HepG2 (cell line): ENCODE measurements around the gene ACSM5. TPM values are rescaled to one million over a fixed set of nuclear protein-coding genes. Genes with fewer than 3 reads are reported as not detected.
A peak's percentile ranks its signal among the peaks of the same experiment; 100 is the strongest.

Source experiments
- CBFB ChIP-seq: sonication (generic); formaldehyde crosslinking; IDR thresholded peaks from 2 replicates; pipeline ENCODE4 v1.4.0; 2020; ENCODE audit warnings: missing genetic modification reagents
- DMAP1 ChIP-seq: IDR thresholded peaks from 2 replicates; pipeline ENCODE4 v1.6.1; 2016
- GFI1 ChIP-seq: sonication (generic); formaldehyde crosslinking; IDR thresholded peaks from 2 replicates; pipeline ENCODE4 v1.5.0; 2020; ENCODE audit warnings: missing genetic modification reagents, mild to moderate bottlenecking, borderline replicate concordance
- JUN ChIP-seq: sonication (generic); formaldehyde crosslinking; IDR thresholded peaks from 2 replicates; pipeline ENCODE4 v1.4.0; 2020; ENCODE audit warnings: mild to moderate bottlenecking, missing genetic modification reagents
- MED8 ChIP-seq: sonication (generic); formaldehyde crosslinking; IDR thresholded peaks from 2 replicates; pipeline ENCODE4 v1.8.1; 2023; ENCODE audit warnings: mild to moderate bottlenecking, missing genetic modification reagents; ENCODE audit not compliant: insufficient replicate concordance
- MYNN ChIP-seq: sonication (generic); formaldehyde crosslinking; IDR thresholded peaks from 2 replicates; pipeline ENCODE4 v1.4.0; 2020; ENCODE audit warnings: mild to moderate bottlenecking, low read depth, missing genetic modification reagents
- RBFOX2 ChIP-seq: fragments of 200-400 bp; formaldehyde crosslinking; IDR thresholded peaks from 2 replicates; pipeline ENCODE4 v1.6.1; 2017; ENCODE audit warnings: low read depth, mild to moderate bottlenecking, low read length
- SALL1 ChIP-seq: sonication (generic); formaldehyde crosslinking; IDR thresholded peaks from 2 replicates; pipeline ENCODE4 v1.8.0; 2022; ENCODE audit warnings: mild to moderate bottlenecking, missing genetic modification reagents
- TAF1 ChIP-seq: sonication (generic); formaldehyde crosslinking; IDR thresholded peaks from 2 replicates; pipeline ENCODE4 v1.4.0; 2020; ENCODE audit warnings: missing genetic modification reagents
- ZKSCAN5 ChIP-seq: sonication (generic); formaldehyde crosslinking; IDR thresholded peaks from 2 replicates; pipeline ENCODE4 v1.5.1; 2020; ENCODE audit warnings: mild to moderate bottlenecking, missing genetic modification reagents
- ZNF709 ChIP-seq: sonication (generic); formaldehyde crosslinking; IDR thresholded peaks from 2 replicates; pipeline ENCODE4 v1.5.0; 2020; ENCODE audit warnings: mild to moderate bottlenecking, missing genetic modification reagents
- polyA plus RNA-seq, 8 experiments: library from polyadenylated mRNA; depleted of rRNA in 3 of 8; stranded (reverse) in 7 of 8; unstranded in 1 of 8; fragments of >200 nt; fragmentation: Illumina TruSeq in 4 of 8; extraction: Trizol in 4 of 8; gene quantifications; 2 replicates each; pipeline versions ENCODE4 v1.2.1 to v1.2.3, GENCODE V29; 2011 to 2016; ENCODE audit warnings: low read depth in 4 of 8, missing spikeins in 1 of 8, mixed read lengths in 1 of 8; ENCODE audit not compliant: insufficient read depth in 1 of 8
- total RNA-seq, 5 experiments: library from RNA; depleted of rRNA; stranded (reverse); fragments of >200 nt; fragmentation: Illumina TruSeq; extraction: Trizol; gene quantifications; 2 replicates each; pipeline ENCODE4 v1.2.3, GENCODE V29; 2016; ENCODE audit warnings: low read depth in 1 of 5
- TF ChIP-seq, protein P1 (sequence below): sonication (generic); formaldehyde crosslinking; IDR thresholded peaks from 2 replicates; pipeline ENCODE4 v1.4.0; 2020; ENCODE audit warnings: low read depth, mild to moderate bottlenecking, missing genetic modification reagents
- TF ChIP-seq, protein P2 (sequence below): sonication (generic); formaldehyde crosslinking; IDR thresholded peaks from 2 replicates; pipeline ENCODE4 v1.5.0; 2020; ENCODE audit warnings: missing genetic modification reagents
- TF ChIP-seq, protein P3 (sequence below): sonication (generic); formaldehyde crosslinking; IDR thresholded peaks from 2 replicates; pipeline ENCODE4 v1.4.0; 2020; ENCODE audit warnings: missing genetic modification reagents
- TF ChIP-seq, protein P4 (sequence below): sonication (generic); formaldehyde crosslinking; IDR thresholded peaks from 2 replicates; pipeline ENCODE4 v1.9.0; 2021; ENCODE audit warnings: missing genetic modification reagents, mild to moderate bottlenecking, borderline replicate concordance
- TF ChIP-seq, protein P5 (sequence below): sonication (generic); formaldehyde crosslinking; IDR thresholded peaks from 2 replicates; pipeline ENCODE4 v1.4.0; 2020; ENCODE audit warnings: mild to moderate bottlenecking, missing genetic modification reagents
- TF ChIP-seq, protein P6 (sequence below): sonication (generic); formaldehyde crosslinking; IDR thresholded peaks from 2 replicates; pipeline ENCODE4 v1.4.0; 2020; ENCODE audit warnings: missing genetic modification reagents, mild to moderate bottlenecking, borderline replicate concordance
- TF ChIP-seq, protein P7 (sequence below): sonication (generic); formaldehyde crosslinking; IDR thresholded peaks from 2 replicates; pipeline ENCODE4 v1.4.0; 2020; ENCODE audit warnings: missing genetic modification reagents

The ACSM5 gene
- total and polyA plus RNA-seq, 2 of the 13 experiments (the other 11 are each of a cell fraction or from before 2014, with no cell fraction given), result 9.1 to 15.0 TPM

DNA sequence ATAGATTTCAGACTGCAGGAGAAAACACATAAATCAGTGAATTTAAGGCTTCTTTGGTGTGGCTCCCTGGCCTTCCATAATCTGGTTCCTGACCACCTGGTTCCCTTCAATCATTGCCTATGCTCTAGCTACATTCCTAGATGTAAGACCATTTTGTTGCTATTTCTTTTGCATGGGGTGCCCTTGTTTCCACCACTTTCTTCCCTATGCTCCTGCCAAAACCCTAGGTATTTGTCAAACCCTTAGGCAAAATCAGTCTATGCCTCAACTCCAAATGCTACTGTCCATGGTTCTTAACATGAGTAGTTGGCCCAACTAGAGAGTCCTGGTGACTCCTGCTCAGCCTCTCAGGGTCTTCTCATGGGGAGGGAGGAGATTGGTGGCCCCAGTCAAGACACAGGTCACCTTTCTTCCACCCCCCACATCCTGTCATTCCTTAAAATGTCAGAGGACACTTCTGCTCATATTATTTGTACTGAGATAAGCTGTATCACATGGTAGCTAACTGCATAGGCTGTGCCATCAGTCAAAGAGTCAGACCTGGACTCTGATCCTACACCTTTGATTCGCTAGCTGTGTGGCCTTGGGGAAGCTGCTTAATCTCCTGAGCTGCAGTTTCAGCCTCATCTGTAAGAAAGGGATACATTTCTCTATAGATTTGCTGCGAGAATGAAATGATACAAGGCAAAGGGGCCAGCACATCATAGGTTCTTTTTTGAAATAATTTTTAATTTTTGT lies 15.0 kb downstream of the ACSM5 start (continued):
- TF ChIP-seq ZNF709 (CRISPR knock-in tag) (no peak), ZKSCAN5 (CRISPR knock-in tag) (no peak), CBFB (CRISPR knock-in tag) (0 out of 2 replicates have a peak, but pooled peaks have one; percentile 56), MYNN (CRISPR knock-in tag) (0 out of 2 replicates have a peak, but pooled peaks have one; percentile 86), GFI1 (peak; percentile 87), JUN (CRISPR knock-in tag) (0 out of 2 replicates have a peak, but pooled peaks have one; percentile 47), RBFOX2 (no peak), SALL1 (CRISPR knock-in tag) (peak; percentile 99), MED8 (CRISPR knock-in tag) (no peak), DMAP1 (peak; percentile 29; the same call in 1 of the 2 replicates), TAF1 (CRISPR knock-in tag) (no peak)
- TF ChIP-seq, protein P1, sequence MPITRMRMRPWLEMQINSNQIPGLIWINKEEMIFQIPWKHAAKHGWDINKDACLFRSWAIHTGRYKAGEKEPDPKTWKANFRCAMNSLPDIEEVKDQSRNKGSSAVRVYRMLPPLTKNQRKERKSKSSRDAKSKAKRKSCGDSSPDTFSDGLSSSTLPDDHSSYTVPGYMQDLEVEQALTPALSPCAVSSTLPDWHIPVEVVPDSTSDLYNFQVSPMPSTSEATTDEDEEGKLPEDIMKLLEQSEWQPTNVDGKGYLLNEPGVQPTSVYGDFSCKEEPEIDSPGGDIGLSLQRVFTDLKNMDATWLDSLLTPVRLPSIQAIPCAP (CRISPR knock-in tag), result no peak
- TF ChIP-seq, protein P2, sequence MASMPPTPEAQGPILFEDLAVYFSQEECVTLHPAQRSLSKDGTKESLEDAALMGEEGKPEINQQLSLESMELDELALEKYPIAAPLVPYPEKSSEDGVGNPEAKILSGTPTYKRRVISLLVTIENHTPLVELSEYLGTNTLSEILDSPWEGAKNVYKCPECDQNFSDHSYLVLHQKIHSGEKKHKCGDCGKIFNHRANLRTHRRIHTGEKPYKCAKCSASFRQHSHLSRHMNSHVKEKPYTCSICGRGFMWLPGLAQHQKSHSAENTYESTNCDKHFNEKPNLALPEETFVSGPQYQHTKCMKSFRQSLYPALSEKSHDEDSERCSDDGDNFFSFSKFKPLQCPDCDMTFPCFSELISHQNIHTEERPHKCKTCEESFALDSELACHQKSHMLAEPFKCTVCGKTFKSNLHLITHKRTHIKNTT (CRISPR knock-in tag), result no peak
- TF ChIP-seq, protein P3, sequence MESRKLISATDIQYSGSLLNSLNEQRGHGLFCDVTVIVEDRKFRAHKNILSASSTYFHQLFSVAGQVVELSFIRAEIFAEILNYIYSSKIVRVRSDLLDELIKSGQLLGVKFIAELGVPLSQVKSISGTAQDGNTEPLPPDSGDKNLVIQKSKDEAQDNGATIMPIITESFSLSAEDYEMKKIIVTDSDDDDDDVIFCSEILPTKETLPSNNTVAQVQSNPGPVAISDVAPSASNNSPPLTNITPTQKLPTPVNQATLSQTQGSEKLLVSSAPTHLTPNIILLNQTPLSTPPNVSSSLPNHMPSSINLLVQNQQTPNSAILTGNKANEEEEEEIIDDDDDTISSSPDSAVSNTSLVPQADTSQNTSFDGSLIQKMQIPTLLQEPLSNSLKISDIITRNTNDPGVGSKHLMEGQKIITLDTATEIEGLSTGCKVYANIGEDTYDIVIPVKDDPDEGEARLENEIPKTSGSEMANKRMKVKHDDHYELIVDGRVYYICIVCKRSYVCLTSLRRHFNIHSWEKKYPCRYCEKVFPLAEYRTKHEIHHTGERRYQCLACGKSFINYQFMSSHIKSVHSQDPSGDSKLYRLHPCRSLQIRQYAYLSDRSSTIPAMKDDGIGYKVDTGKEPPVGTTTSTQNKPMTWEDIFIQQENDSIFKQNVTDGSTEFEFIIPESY, result no peak
- TF ChIP-seq, protein P4, sequence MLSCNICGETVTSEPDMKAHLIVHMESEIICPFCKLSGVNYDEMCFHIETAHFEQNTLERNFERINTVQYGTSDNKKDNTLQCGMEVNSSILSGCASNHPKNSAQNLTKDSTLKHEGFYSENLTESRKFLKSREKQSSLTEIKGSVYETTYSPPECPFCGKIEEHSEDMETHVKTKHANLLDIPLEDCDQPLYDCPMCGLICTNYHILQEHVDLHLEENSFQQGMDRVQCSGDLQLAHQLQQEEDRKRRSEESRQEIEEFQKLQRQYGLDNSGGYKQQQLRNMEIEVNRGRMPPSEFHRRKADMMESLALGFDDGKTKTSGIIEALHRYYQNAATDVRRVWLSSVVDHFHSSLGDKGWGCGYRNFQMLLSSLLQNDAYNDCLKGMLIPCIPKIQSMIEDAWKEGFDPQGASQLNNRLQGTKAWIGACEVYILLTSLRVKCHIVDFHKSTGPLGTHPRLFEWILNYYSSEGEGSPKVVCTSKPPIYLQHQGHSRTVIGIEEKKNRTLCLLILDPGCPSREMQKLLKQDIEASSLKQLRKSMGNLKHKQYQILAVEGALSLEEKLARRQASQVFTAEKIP (CRISPR knock-in tag), result no peak
- TF ChIP-seq, protein P5, sequence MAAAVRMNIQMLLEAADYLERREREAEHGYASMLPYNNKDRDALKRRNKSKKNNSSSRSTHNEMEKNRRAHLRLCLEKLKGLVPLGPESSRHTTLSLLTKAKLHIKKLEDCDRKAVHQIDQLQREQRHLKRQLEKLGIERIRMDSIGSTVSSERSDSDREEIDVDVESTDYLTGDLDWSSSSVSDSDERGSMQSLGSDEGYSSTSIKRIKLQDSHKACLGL, result no peak
- TF ChIP-seq, protein P6, sequence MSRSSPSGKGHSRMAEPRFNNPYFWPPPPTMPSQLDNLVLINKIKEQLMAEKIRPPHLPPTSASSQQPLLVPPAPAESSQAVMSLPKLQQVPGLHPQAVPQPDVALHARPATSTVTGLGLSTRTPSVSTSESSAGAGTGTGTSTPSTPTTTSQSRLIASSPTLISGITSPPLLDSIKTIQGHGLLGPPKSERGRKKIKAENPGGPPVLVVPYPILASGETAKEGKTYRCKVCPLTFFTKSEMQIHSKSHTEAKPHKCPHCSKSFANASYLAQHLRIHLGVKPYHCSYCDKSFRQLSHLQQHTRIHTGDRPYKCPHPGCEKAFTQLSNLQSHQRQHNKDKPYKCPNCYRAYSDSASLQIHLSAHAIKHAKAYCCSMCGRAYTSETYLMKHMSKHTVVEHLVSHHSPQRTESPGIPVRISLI, result no peak
- TF ChIP-seq, protein P7, sequence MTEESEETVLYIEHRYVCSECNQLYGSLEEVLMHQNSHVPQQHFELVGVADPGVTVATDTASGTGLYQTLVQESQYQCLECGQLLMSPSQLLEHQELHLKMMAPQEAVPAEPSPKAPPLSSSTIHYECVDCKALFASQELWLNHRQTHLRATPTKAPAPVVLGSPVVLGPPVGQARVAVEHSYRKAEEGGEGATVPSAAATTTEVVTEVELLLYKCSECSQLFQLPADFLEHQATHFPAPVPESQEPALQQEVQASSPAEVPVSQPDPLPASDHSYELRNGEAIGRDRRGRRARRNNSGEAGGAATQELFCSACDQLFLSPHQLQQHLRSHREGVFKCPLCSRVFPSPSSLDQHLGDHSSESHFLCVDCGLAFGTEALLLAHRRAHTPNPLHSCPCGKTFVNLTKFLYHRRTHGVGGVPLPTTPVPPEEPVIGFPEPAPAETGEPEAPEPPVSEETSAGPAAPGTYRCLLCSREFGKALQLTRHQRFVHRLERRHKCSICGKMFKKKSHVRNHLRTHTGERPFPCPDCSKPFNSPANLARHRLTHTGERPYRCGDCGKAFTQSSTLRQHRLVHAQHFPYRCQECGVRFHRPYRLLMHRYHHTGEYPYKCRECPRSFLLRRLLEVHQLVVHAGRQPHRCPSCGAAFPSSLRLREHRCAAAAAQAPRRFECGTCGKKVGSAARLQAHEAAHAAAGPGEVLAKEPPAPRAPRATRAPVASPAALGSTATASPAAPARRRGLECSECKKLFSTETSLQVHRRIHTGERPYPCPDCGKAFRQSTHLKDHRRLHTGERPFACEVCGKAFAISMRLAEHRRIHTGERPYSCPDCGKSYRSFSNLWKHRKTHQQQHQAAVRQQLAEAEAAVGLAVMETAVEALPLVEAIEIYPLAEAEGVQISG (CRISPR knock-in tag), result 0 out of 2 replicates have a peak, but pooled peaks have one; percentile 39
